HEK293 (cell line): Measurements from ENCODE around the gene ELAVL4.

Experiments used
- CTCF ChIA-PET: fragments of 350-600 bp; formaldehyde crosslinking; extraction: SDS; loops from one replicate; lab custom pipeline; 2021; ENCODE audit warnings: antibody characterized with exemption; lab: Yijun Ruan, JAX
- POLR2A ChIA-PET: fragments of 300-600 bp; formaldehyde crosslinking; extraction: SDS; loops from one replicate; lab custom pipeline; 2020; ENCODE audit warnings: antibody characterized with exemption, inconsistent platforms; lab: Yijun Ruan, JAX
- H3K27ac ChIP-seq: fragments of 200-500 bp; sonication (Bioruptor generic); 2 replicates; pipeline ENCODE4 v1.5.1; 2014; ENCODE audit warnings: low read depth, low read length, control low read depth, inconsistent platforms; ENCODE audit errors: extremely low read depth
- H3K36me3 ChIP-seq, 2 experiments: fragments of 200-500 bp in 1 of 2; sonication (Bioruptor generic) in 1 of 2; 1 replicate in 1 of 2; 2 replicates in 1 of 2; pipeline ENCODE4 v1.5.1; 2014 to 2017; ENCODE audit warnings: inconsistent platforms in 2 of 2, low read length in 2 of 2; ENCODE audit not compliant: control insufficient read depth in 2 of 2, insufficient read depth in 1 of 2
- H3K4me1 ChIP-seq: fragments of 200-500 bp; sonication (Bioruptor generic); 2 replicates; pipeline ENCODE4 v1.5.1; 2014; ENCODE audit warnings: mild to moderate bottlenecking, low read length, inconsistent platforms; ENCODE audit not compliant: control insufficient read depth, insufficient read depth
- H3K4me3 ChIP-seq: 2 replicates; pipeline ENCODE4 v1.5.1; 2011; ENCODE audit warnings: low read depth, mild to moderate bottlenecking, control low read depth, low read length, moderate library complexity
- H3K9me3 ChIP-seq: fragments of 200-500 bp; sonication (Bioruptor generic); 2 replicates; pipeline ENCODE4 v1.5.1; 2014; ENCODE audit warnings: low read depth, low read length, inconsistent platforms; ENCODE audit not compliant: control insufficient read depth, insufficient read depth
- KLF16 ChIP-seq: fragments of 450-650 bp; formaldehyde crosslinking; IDR thresholded peaks from 2 replicates; pipeline ENCODE4 v1.5.1; 2017; ENCODE audit warnings: missing biosample characterization, missing genetic modification characterization
- KLF8 ChIP-seq: fragments of 450-650 bp; formaldehyde crosslinking; IDR thresholded peaks from 2 replicates; pipeline ENCODE4 v1.5.1; 2016; ENCODE audit warnings: missing biosample characterization, missing genetic modification characterization
- KLF9 ChIP-seq: fragments of 450-650 bp; formaldehyde crosslinking; IDR thresholded peaks from 2 replicates; pipeline ENCODE4 v1.5.1; 2016; ENCODE audit warnings: missing biosample characterization, missing genetic modification characterization, low read depth
- WT1 ChIP-seq: fragments of 450-650 bp; formaldehyde crosslinking; IDR thresholded peaks from 2 replicates; pipeline ENCODE4 v1.5.1; 2016; ENCODE audit warnings: missing biosample characterization, missing genetic modification characterization
- ZBTB20 ChIP-seq: fragments of 450-650 bp; formaldehyde crosslinking; IDR thresholded peaks from 2 replicates; pipeline ENCODE4 v1.5.1; 2016; ENCODE audit warnings: missing biosample characterization, missing genetic modification characterization
- ZBTB21 ChIP-seq: fragments of 450-650 bp; formaldehyde crosslinking; IDR thresholded peaks from 2 replicates; pipeline ENCODE4 v1.5.1; 2017; ENCODE audit warnings: missing biosample characterization, missing genetic modification characterization
- ZBTB49 ChIP-seq: fragments of 450-650 bp; formaldehyde crosslinking; IDR thresholded peaks from 2 replicates; pipeline ENCODE4 v1.5.1; 2016; ENCODE audit warnings: missing biosample characterization, missing genetic modification characterization, low read depth
- ZNF10 ChIP-seq: fragments of 450-650 bp; formaldehyde crosslinking; IDR thresholded peaks from 2 replicates; pipeline ENCODE4 v1.5.1; 2017; ENCODE audit warnings: missing biosample characterization, missing genetic modification characterization
- ZNF16 ChIP-seq: fragments of 450-650 bp; formaldehyde crosslinking; IDR thresholded peaks from 2 replicates; pipeline ENCODE4 v1.5.1; 2016; ENCODE audit warnings: low read depth, missing biosample characterization, missing genetic modification characterization
- ZNF2 ChIP-seq: fragments of 450-650 bp; formaldehyde crosslinking; IDR thresholded peaks from 2 replicates; pipeline ENCODE4 v1.5.1; 2016; ENCODE audit warnings: missing biosample characterization, missing genetic modification characterization
- ZNF211 ChIP-seq: fragments of 450-650 bp; formaldehyde crosslinking; IDR thresholded peaks from 2 replicates; pipeline ENCODE4 v1.5.1; 2016; ENCODE audit warnings: low read depth, missing biosample characterization, missing genetic modification characterization
- ZNF221 ChIP-seq: fragments of 450-650 bp; formaldehyde crosslinking; IDR thresholded peaks from 2 replicates; pipeline ENCODE4 v1.5.1; 2017; ENCODE audit warnings: missing biosample characterization, missing genetic modification characterization, borderline replicate concordance
- ZNF23 ChIP-seq: fragments of 450-650 bp; formaldehyde crosslinking; IDR thresholded peaks from 2 replicates; pipeline ENCODE4 v1.5.1; 2016; ENCODE audit warnings: missing biosample characterization, missing genetic modification characterization, borderline replicate concordance
- ZNF24 ChIP-seq: fragments of 450-650 bp; formaldehyde crosslinking; IDR thresholded peaks from 2 replicates; pipeline ENCODE4 v1.5.1; 2016; ENCODE audit warnings: missing biosample characterization, missing genetic modification characterization
- ZNF266 ChIP-seq: fragments of 450-650 bp; formaldehyde crosslinking; IDR thresholded peaks from 2 replicates; pipeline ENCODE4 v1.5.1; 2016; ENCODE audit warnings: missing biosample characterization, missing genetic modification characterization, low read depth
- ZNF311 ChIP-seq: fragments of 450-650 bp; formaldehyde crosslinking; IDR thresholded peaks from 2 replicates; pipeline ENCODE4 v1.5.1; 2017; ENCODE audit warnings: missing biosample characterization, missing genetic modification characterization, borderline replicate concordance
- ZNF341 ChIP-seq: fragments of 450-650 bp; formaldehyde crosslinking; IDR thresholded peaks from 2 replicates; pipeline ENCODE4; 2016; ENCODE audit warnings: low read depth, missing biosample characterization, missing genetic modification characterization
- ZNF398 ChIP-seq: fragments of 450-650 bp; formaldehyde crosslinking; IDR thresholded peaks from 2 replicates; pipeline ENCODE4 v1.5.1; 2017; ENCODE audit warnings: missing biosample characterization, missing genetic modification characterization
- ZNF514 ChIP-seq: fragments of 450-650 bp; formaldehyde crosslinking; IDR thresholded peaks from 2 replicates; pipeline ENCODE4 v1.5.1; 2016; ENCODE audit warnings: missing biosample characterization, missing genetic modification characterization
- ZNF521 ChIP-seq: fragments of 450-650 bp; formaldehyde crosslinking; IDR thresholded peaks from 2 replicates; pipeline ENCODE4 v1.5.1; 2017; ENCODE audit warnings: missing biosample characterization, mild to moderate bottlenecking, missing genetic modification characterization
- ZNF548 ChIP-seq: fragments of 450-650 bp; formaldehyde crosslinking; IDR thresholded peaks from 2 replicates; pipeline ENCODE4 v1.5.1; 2016; ENCODE audit warnings: missing biosample characterization, missing genetic modification characterization
- ZNF623 ChIP-seq: fragments of 450-650 bp; formaldehyde crosslinking; IDR thresholded peaks from 2 replicates; pipeline ENCODE4 v1.5.1; 2016; ENCODE audit warnings: missing biosample characterization, missing genetic modification characterization
- ZNF629 ChIP-seq: fragments of 450-650 bp; formaldehyde crosslinking; IDR thresholded peaks from 2 replicates; pipeline ENCODE4 v1.5.1; 2017; ENCODE audit warnings: missing biosample characterization, missing genetic modification characterization
- ZNF701 ChIP-seq: fragments of 450-650 bp; formaldehyde crosslinking; IDR thresholded peaks from 2 replicates; pipeline ENCODE4 v1.5.1; 2016; ENCODE audit warnings: missing biosample characterization, missing genetic modification characterization
- TF ChIP-seq, protein P1 (sequence below): fragments of 450-650 bp; formaldehyde crosslinking; IDR thresholded peaks from 2 replicates; pipeline ENCODE4 v1.5.1; 2017; ENCODE audit warnings: missing biosample characterization, missing genetic modification characterization

ELAVL4 gene

DNA sequence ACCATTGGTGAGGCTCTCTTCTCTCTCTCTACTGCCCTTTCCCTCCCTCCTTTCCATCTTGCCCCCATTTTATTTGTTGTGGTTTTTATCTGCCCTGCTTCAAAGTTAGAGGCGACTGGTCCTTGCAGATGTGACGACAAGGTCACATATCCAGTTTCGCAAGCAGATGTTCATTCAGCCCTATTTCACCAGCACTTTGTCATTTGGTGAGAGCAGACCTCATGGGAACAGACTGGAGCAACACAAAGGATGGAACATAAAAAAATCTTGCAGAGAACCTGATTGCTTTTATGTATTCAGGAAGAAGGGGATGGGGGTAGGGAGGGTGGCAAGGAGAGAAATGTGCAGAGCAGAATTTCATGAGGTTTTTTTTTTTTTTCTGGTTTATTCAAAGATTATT lies 84.3 kb downstream of the ELAVL4 start:
- ChIA-PET POLR2A (no interaction called here), CTCF (interaction anchor here (0.7 kb wide), 2 partner anchors 67 to 611 kb away, joined by 3 read pairs; no protein-coding TSS in a partner anchor)
- Histone ChIP-seq H3K4me1 (no peaks in the 10 kb centered on the region), H3K4me3 (no peak overlapping the region), H3K9me3 (no peaks in the 10 kb centered on the region), H3K36me3 (no peaks in the 10 kb centered on the region), H3K27ac (no peak overlapping the region)
- no peak for TF ChIP-seq ZNF398 (tag by site-specific recombination)
- no peak for TF ChIP-seq ZBTB21
- TF ChIP-seq, protein P1, sequence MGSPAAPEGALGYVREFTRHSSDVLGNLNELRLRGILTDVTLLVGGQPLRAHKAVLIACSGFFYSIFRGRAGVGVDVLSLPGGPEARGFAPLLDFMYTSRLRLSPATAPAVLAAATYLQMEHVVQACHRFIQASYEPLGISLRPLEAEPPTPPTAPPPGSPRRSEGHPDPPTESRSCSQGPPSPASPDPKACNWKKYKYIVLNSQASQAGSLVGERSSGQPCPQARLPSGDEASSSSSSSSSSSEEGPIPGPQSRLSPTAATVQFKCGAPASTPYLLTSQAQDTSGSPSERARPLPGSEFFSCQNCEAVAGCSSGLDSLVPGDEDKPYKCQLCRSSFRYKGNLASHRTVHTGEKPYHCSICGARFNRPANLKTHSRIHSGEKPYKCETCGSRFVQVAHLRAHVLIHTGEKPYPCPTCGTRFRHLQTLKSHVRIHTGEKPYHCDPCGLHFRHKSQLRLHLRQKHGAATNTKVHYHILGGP (tag by site-specific recombination) = no peak
- TF ChIP-seq ZNF10 (tag by site-specific recombination) = no peak
- no peak for TF ChIP-seq ZNF629 (tag by site-specific recombination)
- no peak for TF ChIP-seq ZNF24 (tag by site-specific recombination)
- no peak for TF ChIP-seq ZNF266 (tag by site-specific recombination)
- TF ChIP-seq ZNF211 (tag by site-specific recombination) = no peak
- TF ChIP-seq ZNF514 (tag by site-specific recombination) = no peak
- TF ChIP-seq ZNF548 (tag by site-specific recombination) = no peak
- no peak for TF ChIP-seq ZNF311
- TF ChIP-seq ZNF521 (tag by site-specific recombination) = no peak
- no peak for TF ChIP-seq ZNF341 (tag by site-specific recombination)
- no peak for TF ChIP-seq KLF9
- TF ChIP-seq ZBTB49 (tag by site-specific recombination) = no peak

DNA sequence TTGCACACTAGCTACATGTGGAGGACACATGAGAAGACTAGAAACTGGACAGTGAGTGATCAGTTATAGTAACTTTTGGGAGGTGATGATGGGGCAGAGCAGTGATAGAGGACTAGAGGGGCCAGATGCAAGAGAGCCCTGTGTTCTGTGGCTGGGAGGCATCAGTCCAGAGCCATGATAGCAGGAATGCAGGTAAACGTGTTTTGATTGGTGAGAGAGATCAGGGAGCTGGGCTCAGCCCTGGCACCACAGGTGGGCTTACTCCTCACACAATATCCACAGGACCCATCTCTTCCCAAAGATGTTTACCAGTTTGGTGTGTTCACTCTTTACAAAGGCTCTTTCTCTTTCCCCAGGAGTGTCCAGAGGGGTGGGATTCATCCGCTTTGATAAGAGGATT lies 86.5 kb downstream of the ELAVL4 start:
- no peak overlapping the region for H3K4me3 ChIP-seq
- no peaks in the 10 kb centered on the region for H3K36me3 ChIP-seq
- no peaks in the 10 kb centered on the region; the same call in 1 of the 2 replicates for H3K4me1 ChIP-seq
- H3K9me3 ChIP-seq = no peaks in the 10 kb centered on the region
- POLR2A ChIA-PET = no interaction called here
- H3K27ac ChIP-seq = no peak overlapping the region
- no peak for TF ChIP-seq KLF16 (tag by site-specific recombination)
- CTCF ChIA-PET = no interaction called here

DNA sequence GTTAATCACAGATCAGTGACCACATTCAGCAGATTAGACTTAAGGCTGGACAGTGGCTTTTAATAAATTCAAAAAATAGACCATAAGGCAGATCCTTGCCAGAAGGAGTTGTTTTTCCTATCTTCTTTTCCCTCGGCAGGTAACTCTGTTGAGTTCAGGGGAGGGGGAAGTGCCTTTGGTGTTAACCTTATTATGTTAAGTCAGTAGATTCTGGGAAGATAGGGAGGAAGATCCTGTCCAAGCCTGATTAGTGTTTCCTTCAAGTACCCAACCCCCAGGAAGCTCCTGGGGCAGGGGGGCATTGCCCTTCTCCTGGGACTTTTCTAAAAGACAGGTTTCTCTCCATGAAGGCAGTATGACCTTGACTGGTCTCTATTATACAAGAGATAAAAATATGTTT lies 87.4 kb downstream of the ELAVL4 start:
- no peak overlapping the region for H3K27ac ChIP-seq
- ChIA-PET CTCF (no interaction called here), POLR2A (no interaction called here)
- TF ChIP-seq ZNF221 (tag by site-specific recombination) = no peak
- no peak for TF ChIP-seq ZNF2 (tag by site-specific recombination)
- no peak for TF ChIP-seq KLF8 (tag by site-specific recombination)
- no peak for TF ChIP-seq WT1 (tag by site-specific recombination)
- no peak for TF ChIP-seq ZBTB20 (tag by site-specific recombination)
- no peak for TF ChIP-seq ZNF23 (tag by site-specific recombination)
- TF ChIP-seq ZNF16 (tag by site-specific recombination) = no peak
- TF ChIP-seq ZNF623 (tag by site-specific recombination) = no peak
- no peak for TF ChIP-seq ZNF10 (tag by site-specific recombination)
- TF ChIP-seq ZNF701 (tag by site-specific recombination) = no peak
- H3K36me3 ChIP-seq = no peaks in the 10 kb centered on the region
- H3K4me3 ChIP-seq = no peak overlapping the region
- no peaks in the 10 kb centered on the region; the same call in 1 of the 2 replicates for H3K4me1 ChIP-seq
- no peaks in the 10 kb centered on the region for H3K9me3 ChIP-seq
